ENCODE data around the gene CDH4.
"Not testable (repeated sequence)": the region's sequence is repeated elsewhere in the genome, so short reads cannot be mapped to it uniquely, and the experiment has no call there.

The CDH4 gene

GRCh38 chr20:61980647-61981583 lies 728.9 kb downstream of the CDH4 start:
- no peak for DNase-seq

DNA sequence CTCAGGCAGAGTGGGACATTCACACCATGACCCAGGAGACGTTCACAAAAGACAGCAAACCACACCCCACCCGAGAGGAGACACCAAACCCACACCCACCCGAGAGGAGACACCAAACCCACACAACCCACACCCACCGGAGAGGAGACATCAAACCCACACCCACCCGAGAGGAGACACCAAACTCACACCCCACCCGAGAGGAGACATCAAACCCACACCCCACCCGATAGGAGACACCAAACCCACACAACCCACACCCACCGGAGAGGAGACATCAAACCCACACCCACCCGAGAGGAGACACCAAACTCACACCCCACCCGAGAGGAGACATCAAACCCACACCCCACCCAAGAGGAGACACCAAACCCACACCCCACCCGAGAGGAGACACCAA lies 729.6 kb downstream of the CDH4 start:
- DNase-seq = not testable (repeated sequence)

- no peak for DNase-seq
Observed at GRCh38 chr20:61982191-61982950, 730.3 kb downstream of the CDH4 start.

GRCh38 chr20:61982951-61983315 lies 730.9 kb downstream of the CDH4 start:
- no peak for DNase-seq

DNA sequence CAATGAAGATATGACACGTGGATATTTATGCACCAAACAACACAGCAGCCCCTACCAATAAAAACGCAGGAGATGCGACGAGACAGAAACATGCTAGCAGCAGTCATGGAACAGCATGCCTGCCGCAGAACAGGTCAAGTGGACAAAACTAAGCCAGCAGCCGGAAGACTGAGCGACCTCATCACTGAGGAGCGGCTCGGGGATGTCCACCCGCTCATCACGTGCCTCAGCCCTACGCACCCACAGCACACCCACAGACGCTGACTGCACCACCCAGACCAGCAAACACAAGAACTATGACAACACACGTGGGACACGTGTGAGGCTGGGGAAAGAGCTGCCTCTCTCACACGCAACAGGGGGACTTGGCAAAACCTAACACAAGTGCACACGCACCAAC lies 731.9 kb downstream of the CDH4 start:
- no peak for DNase-seq

DNA sequence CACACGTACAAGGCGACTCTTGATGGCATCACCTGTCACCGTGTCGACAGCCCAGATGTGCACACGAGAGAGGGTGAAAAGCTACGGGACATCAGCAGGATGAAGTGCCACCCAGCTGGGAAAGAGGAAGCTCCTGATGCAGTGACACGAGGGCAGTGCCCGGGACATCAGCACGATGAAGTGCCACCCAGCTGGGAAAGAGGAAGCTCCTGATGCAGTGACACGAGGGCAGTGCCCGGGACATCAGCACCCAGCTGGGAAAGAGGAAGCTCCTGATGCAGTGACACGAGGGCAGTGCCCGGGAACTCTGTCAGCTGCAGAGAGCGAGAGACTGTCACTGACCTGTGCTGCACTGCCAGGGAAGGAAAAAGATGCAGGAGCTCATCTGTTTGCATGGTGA lies 732.4 kb downstream of the CDH4 start:
- not testable (repeated sequence) for DNase-seq

- DNase-seq = no peak
Observed at GRCh38 chr20:61985096-61985495, 733.0 kb downstream of the CDH4 start.

- DNase-seq = no peak
Observed at GRCh38 chr20:61986762-61987321, 734.8 kb downstream of the CDH4 start.

GRCh38 chr20:61988665-61989064 lies 736.6 kb downstream of the CDH4 start:
- DNase-seq = no peak

DNA sequence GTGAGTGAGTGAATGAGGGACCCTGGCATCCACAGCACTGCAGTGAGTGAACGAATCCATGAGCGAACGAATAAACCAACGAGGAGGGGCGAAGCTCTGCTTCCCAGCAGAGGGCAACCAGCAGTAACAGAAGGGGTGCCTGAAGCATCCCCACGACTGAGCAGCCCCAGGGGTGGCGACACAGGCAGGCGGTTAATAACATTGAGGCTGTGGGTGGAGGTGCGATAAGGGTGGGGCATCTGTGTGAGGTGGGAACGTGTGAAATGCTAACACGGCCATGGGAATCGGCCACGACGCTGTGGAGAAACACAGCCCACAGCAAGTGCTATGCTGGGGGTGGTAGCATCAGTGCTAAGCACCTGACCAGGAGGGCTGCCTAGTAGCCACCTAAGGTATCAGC lies 737.7 kb downstream of the CDH4 start:
- no peak for DNase-seq
